NCI-H2081 treated with DMSO at 0.1 percent for 48 hours (cell line): ENCODE measurements around the gene SLC4A2.

Experiments used
- DNase-seq: peaks from one replicate; lab custom pipeline; 2025; lab: John Stamatoyannopoulos, UW

Gene SLC4A2

GRCh38 chr7:151064454-151064853, 5.1 kb downstream of the SLC4A2 start:
- no peak for DNase-seq

GRCh38 chr7:151064993-151065392, 5.6 kb downstream of the SLC4A2 start:
- no peak for DNase-seq

GRCh38 chr7:151065516-151065915, 6.1 kb downstream of the SLC4A2 start:
- no peak for DNase-seq

- no peak for DNase-seq
Measured at GRCh38 chr7:151066273-151066974, 7.0 kb downstream of the SLC4A2 start.

GRCh38 chr7:151068069-151068773, 8.8 kb downstream of the SLC4A2 start:
- DNase-seq: no peak

GRCh38 chr7:151069841-151070573, 10.6 kb downstream of the SLC4A2 start:
- no peak for DNase-seq

- no peak for DNase-seq
Measured at GRCh38 chr7:151070574-151070960, 11.2 kb downstream of the SLC4A2 start.

GRCh38 chr7:151071032-151071866, 11.9 kb downstream of the SLC4A2 start:
- DNase-seq: no peak

GRCh38 chr7:151073990-151074389, 14.6 kb downstream of the SLC4A2 start:
- no peak for DNase-seq

GRCh38 chr7:151074817-151075661, 15.7 kb downstream of the SLC4A2 start:
- no peak for DNase-seq

- no peak for DNase-seq
Measured at GRCh38 chr7:151075662-151075971, 16.2 kb downstream of the SLC4A2 start.

- DNase-seq: no peak
Measured at GRCh38 chr7:151075978-151076426, 16.6 kb downstream of the SLC4A2 start.

GRCh38 chr7:151076863-151077704, 17.7 kb downstream of the SLC4A2 start:
- no peak for DNase-seq

- DNase-seq: no peak
Measured at GRCh38 chr7:151077705-151078232, 18.4 kb downstream of the SLC4A2 start.

GRCh38 chr7:151078233-151079040, 19.0 kb downstream of the SLC4A2 start:
- DNase-seq: no peak

- DNase-seq: no peak
Measured at GRCh38 chr7:151079199-151079910, 20.0 kb downstream of the SLC4A2 start.

- DNase-seq: no peak
Measured at GRCh38 chr7:151080067-151080521, 20.7 kb downstream of the SLC4A2 start.

GRCh38 chr7:151080522-151081169, 21.3 kb downstream of the SLC4A2 start, which contains the start of gene FASTK:
Gene FASTK (minus strand): TSS chr7:151080809. CDS start chr7:151080766, 43 bp downstream.
- peak; percentile 64 for DNase-seq
